Ishikawa (cell line): Measurements from ENCODE around the gene RMDN3.

Experiments
- CEBPB ChIP-seq: IDR thresholded peaks from 2 replicates; pipeline ENCODE4 v1.6.1; 2012
- CREB1 ChIP-seq: IDR thresholded peaks from 2 replicates; pipeline ENCODE4 v1.6.1; 2012; ENCODE audit warnings: low read depth
- EP300 ChIP-seq: IDR thresholded peaks from 2 replicates; pipeline ENCODE4 v1.6.1; 2012; ENCODE audit warnings: borderline replicate concordance
- FOXM1 ChIP-seq: IDR thresholded peaks from 2 replicates; pipeline ENCODE4 v1.6.1; 2012; ENCODE audit warnings: low read depth, borderline replicate concordance
- MAX ChIP-seq: IDR thresholded peaks from 2 replicates; pipeline ENCODE4 v1.6.1; 2012
- NFIC ChIP-seq: IDR thresholded peaks from 2 replicates; pipeline ENCODE4 v1.6.1; 2012
- REST ChIP-seq: IDR thresholded peaks from 2 replicates; pipeline ENCODE4 v1.6.1; 2012; ENCODE audit warnings: low read depth, mild to moderate bottlenecking
- TCF12 ChIP-seq: IDR thresholded peaks from 2 replicates; pipeline ENCODE4 v1.6.1; 2012; ENCODE audit warnings: low read depth
- TEAD4 ChIP-seq: IDR thresholded peaks from 2 replicates; pipeline ENCODE4 v1.6.1; 2012
- YY1 ChIP-seq: IDR thresholded peaks from 2 replicates; pipeline ENCODE4 v1.6.1; 2012; ENCODE audit warnings: low read depth

- TF ChIP-seq TCF12 (peak; percentile 28; the same call in 1 of the 2 replicates), TEAD4 (no peak), EP300 (no peak), FOXM1 (no peak), REST (no peak), MAX (peak; percentile 82), YY1 (peak; percentile 87), CEBPB (no peak), CREB1 (peak; percentile 99), NFIC (no peak)
Observed at GRCh38 chr15:40754883-40755811, at the start of gene RMDN3.
